Activated gamma-delta T cell treated with anti-CD3 and anti-CD28 coated beads, Interleukin-2, amount 50 U/mL, for 16 hours (primary cell): ENCODE measurements around the gene ERI3.
"Not testable (repeated sequence)": the region's sequence is repeated elsewhere in the genome, so short reads cannot be mapped to it uniquely, and the experiment has no call there.

Source experiments
- DNase-seq: peaks from one replicate; pipeline ENCODE4 v3.0.0-alpha.2; 2020; ENCODE audit warnings: low read depth

Gene ERI3

DNA sequence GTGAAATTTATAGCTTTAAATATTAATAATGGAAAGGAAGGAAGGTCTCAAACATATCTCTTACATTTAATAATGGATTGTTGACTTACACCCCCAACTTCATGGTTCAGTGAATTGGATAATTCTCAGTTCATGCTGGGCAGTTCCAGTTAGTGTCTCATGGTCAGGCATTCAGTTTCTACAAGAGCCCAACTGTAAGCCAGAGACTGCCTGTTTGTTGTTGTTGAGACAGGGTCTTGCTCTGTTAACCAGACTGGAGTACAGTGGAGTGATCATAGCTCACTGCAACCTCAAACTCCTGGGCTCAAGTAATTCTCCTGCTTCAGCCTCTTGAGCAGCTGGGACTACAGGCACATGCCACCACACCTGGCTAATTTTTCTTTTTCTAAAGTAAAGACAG is 146.8 kb downstream of the ERI3 start:
- no peak for DNase-seq

DNA sequence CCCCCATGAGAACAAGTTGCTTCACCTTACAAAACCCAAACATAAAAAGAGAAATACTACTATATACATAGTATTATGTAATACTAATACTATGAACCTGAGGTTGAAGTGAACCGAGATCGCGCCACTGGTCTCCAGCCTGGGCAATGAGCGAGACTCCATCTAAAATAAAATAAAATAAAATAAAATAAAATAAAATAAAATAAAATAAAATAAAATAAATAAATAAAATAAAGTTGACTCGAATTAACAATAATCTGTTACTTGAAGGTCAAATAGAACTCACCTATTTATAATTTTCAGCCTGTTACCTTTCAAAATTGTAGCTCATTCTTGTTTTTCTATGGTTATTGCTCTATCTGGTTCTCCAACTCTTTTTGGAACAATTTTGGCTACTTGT is 148.5 kb downstream of the ERI3 start:
- not testable (repeated sequence) for DNase-seq

DNA sequence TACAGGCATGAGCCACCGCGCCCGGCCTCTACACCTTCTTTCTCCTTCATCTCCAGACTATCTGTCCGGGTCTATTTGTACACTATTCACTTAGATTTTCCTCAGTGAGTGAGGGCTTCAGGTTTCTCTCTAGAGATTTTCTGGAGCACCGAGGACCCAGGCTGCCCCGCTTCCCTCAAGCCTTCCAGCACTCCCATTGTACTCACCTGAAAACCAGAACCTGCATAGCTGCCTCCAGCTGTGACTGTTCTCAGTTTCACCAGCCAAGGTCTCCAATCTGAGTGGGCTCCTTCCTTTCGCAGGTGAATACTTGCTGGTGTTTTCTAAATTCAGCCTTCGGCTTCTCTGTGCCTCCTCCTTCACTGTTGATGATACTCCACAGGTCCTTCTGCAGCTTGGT is 154.7 kb downstream of the ERI3 start:
- no peak for DNase-seq

DNA sequence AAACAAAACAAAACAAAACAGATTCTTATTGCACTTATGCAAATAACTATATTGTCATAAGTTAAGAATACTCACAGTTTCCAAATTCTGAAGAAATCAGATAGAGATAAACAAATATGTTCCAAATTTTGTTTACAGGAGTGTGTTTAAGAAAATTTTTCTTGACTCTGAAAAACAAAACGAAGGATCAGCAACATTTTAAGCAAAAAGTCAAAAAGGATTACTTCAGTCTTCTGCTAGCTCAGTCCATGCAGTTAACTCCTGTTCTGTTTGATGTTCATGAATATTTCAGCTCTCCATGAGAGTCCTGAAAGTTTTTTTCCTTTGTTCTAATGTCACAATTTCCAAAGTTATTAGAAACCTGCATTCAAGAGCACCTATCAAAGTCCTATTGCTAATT is 180.4 kb downstream of the ERI3 start:
- no peak for DNase-seq
